Medulla oblongata (tissue), 1 donor: ENCODE results near the gene CERK.

Experiments used
- DNase-seq: peaks from one replicate; pipeline ENCODE4 v3.0.0-alpha.2; 2015; ENCODE audit errors: extremely low spot score

Gene CERK

GRCh38 chr22:46731246-46732040, 6.6 kb downstream of the CERK start:
- DNase-seq: no peak

GRCh38 chr22:46730568-46731245, 7.3 kb downstream of the CERK start:
- DNase-seq: no peak

GRCh38 chr22:46728470-46728869, 9.6 kb downstream of the CERK start:
- DNase-seq: no peak

GRCh38 chr22:46727813-46728364, 10.2 kb downstream of the CERK start:
- DNase-seq: no peak

GRCh38 chr22:46726986-46727317, 11.1 kb downstream of the CERK start:
- no peak for DNase-seq

GRCh38 chr22:46726066-46726985, 11.7 kb downstream of the CERK start:
- DNase-seq: no peak

- no peak for DNase-seq
These were observed 13.0 kb downstream of the CERK start for GRCh38 chr22:46725096-46725495.

- DNase-seq: no peak
These were observed 14.2 kb downstream of the CERK start for GRCh38 chr22:46723882-46724281.

GRCh38 chr22:46721501-46722085, 16.5 kb downstream of the CERK start:
- peak; percentile 47 for DNase-seq

GRCh38 chr22:46719921-46720320, 18.1 kb downstream of the CERK start:
- DNase-seq: no peak

GRCh38 chr22:46714550-46714949, 23.5 kb downstream of the CERK start:
- no peak for DNase-seq

- no peak for DNase-seq
These were observed 25.8 kb downstream of the CERK start for GRCh38 chr22:46712288-46712687.

GRCh38 chr22:46710806-46711205, 27.2 kb downstream of the CERK start:
- DNase-seq: no peak

- DNase-seq: no peak
These were observed 29.2 kb downstream of the CERK start for GRCh38 chr22:46708766-46709330.

GRCh38 chr22:46707827-46708570, 30.1 kb downstream of the CERK start:
- no peak for DNase-seq

GRCh38 chr22:46707305-46707704, 30.7 kb downstream of the CERK start:
- no peak for DNase-seq

GRCh38 chr22:46706060-46706459, 32.0 kb downstream of the CERK start:
- DNase-seq: no peak

- no peak for DNase-seq
These were observed 34.1 kb downstream of the CERK start for GRCh38 chr22:46703996-46704370.

GRCh38 chr22:46703171-46703995, 34.7 kb downstream of the CERK start:
- no peak for DNase-seq

- no peak for DNase-seq
These were observed 36.8 kb downstream of the CERK start for GRCh38 chr22:46701262-46701661.
